PFSK-1 (cell line): ENCODE results near the gene ETV1. TPM values are rescaled to one million over a fixed set of nuclear protein-coding genes. Genes with fewer than 3 reads are reported as not detected.

Experiments used
- FOXP2 ChIP-seq: optimal IDR thresholded peaks from 2 replicates; pipeline ENCODE3; 2011; ENCODE audit warnings: borderline replicate concordance, control low read depth, inconsistent platforms; ENCODE audit not compliant: insufficient read depth; ENCODE audit errors: extremely low read length, extremely low read depth
- POLR2AphosphoS5 ChIP-seq: IDR thresholded peaks from 2 replicates; pipeline ENCODE4 v1.6.1; 2012; ENCODE audit warnings: low read depth, mild to moderate bottlenecking, control low read depth, low read length, moderate library complexity
- REST ChIP-seq, 2 experiments: IDR thresholded peaks; 2 replicates each; pipeline versions ENCODE4 v1.6.1 to v1.8.0; 2011 to 2012; ENCODE audit warnings: low read depth in 2 of 2, low read length in 2 of 2, control low read depth in 1 of 2, inconsistent platforms in 1 of 2, mild to moderate bottlenecking in 1 of 2, moderate library complexity in 1 of 2; ENCODE audit not compliant: insufficient read depth in 1 of 2
- SIN3A ChIP-seq: IDR thresholded peaks from 2 replicates; pipeline ENCODE4 v1.6.1; 2012; ENCODE audit warnings: mild to moderate bottlenecking, low read length, moderate library complexity, borderline replicate concordance; ENCODE audit not compliant: insufficient read depth
- TAF1 ChIP-seq: IDR thresholded peaks from 2 replicates; pipeline ENCODE4 v1.6.1; 2012; ENCODE audit warnings: low read length, control low read depth, borderline replicate concordance; ENCODE audit not compliant: insufficient read depth
- polyA plus RNA-seq: library from polyadenylated mRNA; unstranded; fragments of >200 nt; gene quantifications from one replicate; pipeline ENCODE4 v1.2.1, GENCODE V29; 2012; ENCODE audit warnings: low read depth, missing spikeins; ENCODE audit not compliant: insufficient read length

ETV1 gene
- polyA plus RNA-seq: 204 TPM

GRCh38 chr7:13989126-13989948, at the start of gene ETV1:
Gene ETV1 (minus strand): TSS chr7:13989666. CDS start chr7:13989052, 614 bp downstream.
- peak; percentile 49 for TF ChIP-seq POLR2AphosphoS5
- TF ChIP-seq SIN3A: peak; percentile 6; the same call in 1 of the 2 replicates
- TF ChIP-seq REST (IDR thresholded peaks at IDR 0.05; ENCODE audit: insufficient read depth in 1 of 2, low read depth in 2 of 2, low read length in 2 of 2): 0 out of 4 replicates have a peak, but pooled peaks of 1 of the 2 experiments have one; percentile 19
- TF ChIP-seq TAF1: peak; percentile 78
- peak; percentile 20 for TF ChIP-seq FOXP2

- no peak for TF ChIP-seq TAF1
- no peak for TF ChIP-seq SIN3A
- no peak for TF ChIP-seq REST (IDR thresholded peaks at IDR 0.05; ENCODE audit: insufficient read depth in 1 of 2, low read depth in 2 of 2, low read length in 2 of 2)
- no peak for TF ChIP-seq FOXP2
- TF ChIP-seq POLR2AphosphoS5: no peak
Observed at GRCh38 chr7:14024406-14024805, 34.9 kb upstream of the ETV1 start.

GRCh38 chr7:14023838-14024237, 34.4 kb upstream of the ETV1 start:
- TF ChIP-seq SIN3A (no peak), TAF1 (no peak), REST (IDR thresholded peaks at IDR 0.05; ENCODE audit: insufficient read depth in 1 of 2, low read depth in 2 of 2, low read length in 2 of 2) (no peak), FOXP2 (no peak), POLR2AphosphoS5 (no peak)

- TF ChIP-seq POLR2AphosphoS5: no peak
- no peak for TF ChIP-seq REST (IDR thresholded peaks at IDR 0.05; ENCODE audit: insufficient read depth in 1 of 2, low read depth in 2 of 2, low read length in 2 of 2)
- no peak for TF ChIP-seq FOXP2
- TF ChIP-seq TAF1: no peak
- TF ChIP-seq SIN3A: no peak
Observed at GRCh38 chr7:14023342-14023741, 33.9 kb upstream of the ETV1 start.

GRCh38 chr7:14021069-14021468, 31.6 kb upstream of the ETV1 start:
- TF ChIP-seq SIN3A (no peak), POLR2AphosphoS5 (no peak), TAF1 (no peak)
